Endometrial microvascular endothelial cells (primary cell): ENCODE measurements around the gene HIVEP3. TPM values are rescaled to one million over a fixed set of nuclear protein-coding genes. Genes with fewer than 3 reads are reported as not detected.

Experiments used
- in situ Hi-C: cut with HindIII; loops from 2 replicates; pipeline ENCODE4 v1.10.0; 2017; ENCODE audit warnings: low sequenced_read_pairs, low pct_unique_long_range_greater_than_20kb; ENCODE audit errors: inconsistent ontology term
- total RNA-seq: library from RNA; depleted of rRNA; stranded (reverse); fragments of >200 nt; gene quantifications from one replicate; pipeline ENCODE4 v1.2.3, GENCODE V29; 2015; ENCODE audit errors: inconsistent ontology term

The HIVEP3 gene
- total RNA-seq, 1 donor from 2014 or later = 4.4 TPM

DNA sequence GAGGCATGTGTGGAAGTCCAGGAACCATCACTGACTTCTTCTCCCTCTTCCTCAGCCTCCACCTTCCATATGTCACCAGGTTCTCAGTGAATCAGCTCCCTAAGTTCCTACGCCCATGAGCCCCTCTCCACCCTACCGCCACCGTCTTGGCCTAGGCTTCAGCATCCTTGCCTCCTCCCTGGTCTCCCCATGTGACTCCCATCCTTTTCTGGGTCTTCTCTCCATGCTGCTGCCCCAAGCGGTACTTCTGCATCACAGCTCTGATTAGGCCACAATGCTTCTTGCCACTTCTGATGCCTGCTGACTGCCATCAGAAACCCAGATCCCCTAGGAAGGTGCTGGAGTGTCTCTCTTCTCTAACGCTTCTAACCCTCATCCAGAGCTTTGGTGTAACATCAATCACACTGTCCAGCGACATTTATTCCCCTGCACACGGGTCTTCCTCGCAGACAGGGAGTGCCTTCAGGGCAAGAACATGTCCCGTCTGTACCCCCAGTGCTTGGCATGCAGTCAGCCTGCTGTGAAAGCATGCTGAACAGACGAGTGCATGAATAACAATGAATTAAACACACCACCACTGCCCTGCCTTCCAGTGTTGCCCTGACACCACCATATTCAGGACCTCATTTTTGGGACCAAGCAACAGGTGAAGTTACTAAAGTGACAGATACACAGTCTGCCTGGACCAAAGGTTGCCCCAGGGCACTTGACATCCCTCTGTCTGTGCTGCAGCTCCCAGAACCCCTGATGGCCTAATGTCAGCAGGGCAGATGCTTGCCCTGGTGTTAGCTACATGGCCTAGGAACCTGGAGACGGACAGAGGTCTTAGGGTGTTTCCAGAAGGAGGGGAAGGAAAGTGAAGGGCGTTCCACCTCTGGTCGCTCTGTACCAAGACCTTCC is 275.6 kb downstream of the HIVEP3 start:
- in situ Hi-C loops = no loop called here

DNA sequence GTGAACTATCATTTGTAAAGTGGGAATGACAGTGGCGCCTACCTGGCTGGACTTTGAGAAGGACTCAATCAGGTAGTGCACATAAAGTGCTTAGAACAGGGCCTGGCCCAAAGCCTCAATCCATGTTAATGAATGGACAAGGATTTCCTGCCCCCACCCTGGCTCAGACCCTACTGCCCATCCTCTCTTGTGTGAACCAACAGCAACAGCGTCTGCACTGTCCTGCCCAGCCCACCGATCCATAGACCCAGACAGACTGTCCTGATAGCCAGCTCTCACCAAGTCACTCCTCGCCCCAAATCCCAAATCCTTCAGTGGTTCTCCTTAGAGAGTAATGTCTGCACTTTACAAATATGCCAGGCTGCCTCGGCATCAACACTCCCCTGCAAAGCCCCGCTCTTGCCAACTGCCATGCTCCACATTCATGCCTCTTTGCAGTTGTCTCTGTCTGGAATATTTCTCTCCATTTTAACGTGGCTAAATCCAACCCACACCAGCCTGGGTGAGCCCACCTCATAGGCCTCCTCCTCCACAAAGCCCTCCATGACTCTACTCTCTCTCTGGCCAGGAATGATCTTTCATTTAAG is 276.7 kb downstream of the HIVEP3 start:
- in situ Hi-C loops = no loop called here

DNA sequence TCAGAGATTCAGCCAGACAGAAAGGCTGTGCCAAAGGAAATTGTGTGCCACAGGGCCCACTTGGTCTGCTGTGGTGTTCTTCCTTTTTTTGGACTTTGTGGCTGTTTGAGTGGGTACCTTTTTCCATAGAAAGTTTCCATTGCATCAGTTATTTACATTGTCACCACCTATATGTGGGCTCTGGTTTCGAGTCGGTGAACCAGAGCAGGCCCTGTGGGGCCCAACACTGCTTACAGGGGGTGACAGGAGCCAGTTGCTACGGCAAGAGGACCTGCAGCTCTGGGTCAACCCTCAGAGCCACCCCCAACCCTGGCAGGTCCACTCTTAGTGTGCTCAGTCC is 277.3 kb downstream of the HIVEP3 start:
- in situ Hi-C loops = no loop called here

DNA sequence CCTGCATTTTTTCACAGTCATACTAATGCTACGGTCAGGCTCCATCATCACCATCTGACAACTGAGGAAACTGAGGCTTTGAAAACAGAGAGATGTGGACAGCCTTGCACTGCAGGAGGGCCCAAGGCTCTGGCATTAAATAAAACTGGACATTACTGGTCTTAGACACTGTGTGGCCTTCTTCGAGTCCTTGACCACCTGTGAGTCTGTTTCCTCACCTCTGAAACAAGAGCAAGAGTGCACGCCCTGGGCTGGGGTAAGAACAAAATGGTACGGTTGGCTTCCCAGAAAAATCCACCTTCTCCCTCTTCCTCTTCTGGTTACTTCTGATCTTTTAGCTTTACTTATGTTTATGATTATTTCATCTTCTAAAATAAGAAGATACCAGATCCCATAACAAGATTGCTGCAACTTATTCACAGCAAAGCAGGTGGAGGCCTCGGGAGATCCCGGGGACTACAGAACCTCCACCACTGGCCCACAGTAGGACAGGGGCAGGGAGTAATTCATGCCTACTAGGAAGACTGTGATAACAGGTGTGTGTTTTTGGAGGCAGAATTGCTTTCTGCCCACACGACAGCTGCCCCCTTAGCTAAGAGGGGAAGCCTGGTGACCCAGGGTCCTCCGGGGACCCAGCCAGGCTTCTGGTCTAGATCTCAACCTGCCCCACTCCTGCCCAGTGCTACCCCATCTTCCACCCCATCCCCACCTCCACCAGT is 277.8 kb downstream of the HIVEP3 start:
- in situ Hi-C loops = no loop called here

DNA sequence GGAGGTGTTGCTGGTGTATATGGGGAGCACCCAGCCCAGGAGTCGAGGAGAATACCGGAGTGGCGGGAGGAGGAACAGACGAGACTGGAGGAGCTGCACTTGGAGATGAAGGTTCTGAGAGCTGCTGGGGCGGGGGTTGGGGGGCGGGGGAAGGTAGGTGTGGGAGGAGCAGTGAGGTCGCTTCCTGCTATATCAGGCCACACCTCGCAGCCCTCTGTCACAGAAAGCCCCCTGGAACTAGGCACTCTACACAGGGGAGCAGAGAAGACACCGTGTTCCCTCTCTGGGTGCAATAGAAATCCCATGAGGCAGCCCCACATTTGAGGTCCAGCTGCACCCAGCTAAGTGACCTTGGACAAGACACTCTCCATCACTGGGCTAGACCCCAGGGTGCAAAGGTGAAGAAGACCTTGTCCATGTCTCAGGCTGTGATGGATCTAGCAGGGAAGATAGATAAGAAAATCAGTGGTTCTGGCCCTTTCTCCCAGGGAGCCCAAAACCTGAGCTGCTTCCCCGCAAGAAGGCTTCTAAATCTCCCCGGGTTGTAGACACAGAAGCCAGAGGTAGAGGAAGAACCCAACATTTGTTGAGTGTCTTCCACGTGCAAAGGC is 278.5 kb downstream of the HIVEP3 start:
- in situ Hi-C loops = no loop called here

DNA sequence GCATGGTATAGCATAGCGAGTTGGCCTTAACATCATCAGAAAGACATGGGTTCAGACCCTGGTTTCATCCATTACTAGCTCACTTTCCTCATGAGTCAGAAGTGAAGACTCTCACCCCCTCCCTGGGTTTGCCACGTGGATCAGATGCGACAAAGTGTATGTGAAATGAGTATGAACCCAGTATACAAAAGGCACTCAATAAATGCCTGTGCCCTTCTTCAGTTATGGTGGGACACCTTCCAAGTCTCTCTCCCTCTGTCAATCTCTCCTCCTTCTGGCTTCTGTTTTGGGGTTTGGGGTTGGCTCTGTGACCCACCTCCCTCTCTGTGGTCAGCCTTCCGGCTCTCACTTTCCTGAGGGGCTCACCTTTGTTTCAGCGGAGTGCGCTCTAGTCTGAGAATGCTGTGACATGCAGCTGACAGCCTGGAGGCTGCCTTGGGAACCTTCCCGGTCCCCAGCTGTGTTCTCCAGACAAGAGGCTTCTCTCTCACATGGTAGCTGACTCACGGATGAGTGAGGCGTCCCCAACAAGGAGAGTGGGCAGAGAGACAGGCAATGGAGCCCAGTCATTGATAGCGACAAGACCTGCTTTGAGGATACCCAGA is 279.3 kb downstream of the HIVEP3 start:
- in situ Hi-C loops = no loop called here

DNA sequence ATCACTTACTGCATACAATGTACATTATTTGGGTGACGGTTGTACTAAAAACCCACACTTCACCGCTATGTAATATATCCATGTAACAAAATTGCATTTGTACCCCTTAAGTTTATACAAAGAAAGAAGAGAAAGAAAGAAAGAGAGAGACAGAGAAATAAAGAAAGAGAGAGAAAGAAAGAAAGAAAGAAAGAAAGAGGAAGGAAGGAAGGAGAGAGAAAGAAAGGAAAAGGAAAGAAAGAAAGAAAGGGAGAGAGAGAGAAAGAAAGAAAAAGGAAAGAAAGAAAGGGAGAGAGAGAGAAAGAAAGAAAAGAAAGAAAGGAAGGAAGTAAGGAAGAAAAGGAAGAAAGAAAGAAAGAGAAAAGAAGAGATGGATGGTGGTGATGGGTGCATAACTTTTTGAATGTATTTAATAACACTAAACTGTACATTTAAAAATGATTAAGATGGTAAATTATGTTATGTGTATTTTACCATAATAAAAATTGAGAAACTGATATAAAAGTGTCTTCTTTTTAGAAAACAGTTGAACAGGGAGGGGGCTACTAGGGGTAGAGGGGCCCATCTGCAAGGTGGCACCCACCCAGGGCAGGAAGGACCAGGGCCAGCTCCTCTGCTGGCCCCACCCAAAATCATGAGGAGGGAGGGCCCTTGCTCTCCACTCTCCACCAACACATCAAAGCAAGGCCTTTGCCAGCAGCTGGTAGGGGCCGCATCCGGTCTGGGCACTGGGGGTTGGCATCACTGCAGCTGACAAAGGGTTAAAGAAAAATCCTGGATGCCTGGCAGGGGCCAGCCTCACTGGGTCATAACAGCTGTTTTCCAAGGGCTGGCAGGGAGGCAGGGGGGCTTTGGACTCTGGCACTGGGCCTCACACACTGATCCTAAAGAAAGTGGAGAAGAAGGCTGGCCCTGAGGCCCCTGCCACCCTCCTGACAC is 280.4 kb downstream of the HIVEP3 start:
- in situ Hi-C loops = no loop called here

DNA sequence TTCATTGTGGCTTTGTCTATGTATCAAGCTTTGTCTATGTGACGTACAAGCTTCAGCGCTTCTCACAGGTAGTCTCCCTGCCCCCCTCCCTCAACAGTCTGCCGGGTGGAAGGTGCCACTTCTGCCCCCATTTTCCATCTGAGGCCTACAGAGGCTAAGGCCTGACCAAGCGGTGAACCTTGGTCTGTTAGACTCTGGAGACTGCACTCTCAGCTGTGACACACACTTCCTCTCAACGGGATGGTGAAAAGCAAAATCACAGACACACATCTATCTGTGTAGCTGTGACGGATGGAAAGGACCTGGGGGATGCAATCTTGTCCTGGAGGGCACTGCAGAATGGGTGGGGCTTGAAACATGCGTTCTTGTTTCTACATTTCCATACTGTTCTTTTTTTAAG is 281.4 kb downstream of the HIVEP3 start:
- in situ Hi-C loops = no loop called here

DNA sequence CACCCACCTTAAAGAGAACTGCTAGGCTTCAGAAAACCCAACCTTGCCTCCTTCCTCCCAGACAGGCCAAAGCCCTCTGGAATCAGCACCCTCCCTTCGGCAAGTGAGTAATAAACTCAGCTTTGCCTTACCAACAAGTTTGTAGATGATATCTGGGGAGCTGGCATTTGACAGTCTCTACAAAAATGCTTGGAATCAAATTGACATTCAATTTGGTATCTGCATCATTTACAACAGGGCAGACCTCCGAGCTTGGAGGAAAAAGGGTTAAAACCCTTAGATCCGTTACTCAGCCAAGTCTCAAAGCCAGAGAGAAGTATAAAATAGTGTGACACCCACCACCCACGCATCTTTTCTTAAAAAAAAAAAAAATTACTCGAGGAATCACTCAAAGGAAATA is 285.0 kb downstream of the HIVEP3 start:
- in situ Hi-C loops = no loop called here

DNA sequence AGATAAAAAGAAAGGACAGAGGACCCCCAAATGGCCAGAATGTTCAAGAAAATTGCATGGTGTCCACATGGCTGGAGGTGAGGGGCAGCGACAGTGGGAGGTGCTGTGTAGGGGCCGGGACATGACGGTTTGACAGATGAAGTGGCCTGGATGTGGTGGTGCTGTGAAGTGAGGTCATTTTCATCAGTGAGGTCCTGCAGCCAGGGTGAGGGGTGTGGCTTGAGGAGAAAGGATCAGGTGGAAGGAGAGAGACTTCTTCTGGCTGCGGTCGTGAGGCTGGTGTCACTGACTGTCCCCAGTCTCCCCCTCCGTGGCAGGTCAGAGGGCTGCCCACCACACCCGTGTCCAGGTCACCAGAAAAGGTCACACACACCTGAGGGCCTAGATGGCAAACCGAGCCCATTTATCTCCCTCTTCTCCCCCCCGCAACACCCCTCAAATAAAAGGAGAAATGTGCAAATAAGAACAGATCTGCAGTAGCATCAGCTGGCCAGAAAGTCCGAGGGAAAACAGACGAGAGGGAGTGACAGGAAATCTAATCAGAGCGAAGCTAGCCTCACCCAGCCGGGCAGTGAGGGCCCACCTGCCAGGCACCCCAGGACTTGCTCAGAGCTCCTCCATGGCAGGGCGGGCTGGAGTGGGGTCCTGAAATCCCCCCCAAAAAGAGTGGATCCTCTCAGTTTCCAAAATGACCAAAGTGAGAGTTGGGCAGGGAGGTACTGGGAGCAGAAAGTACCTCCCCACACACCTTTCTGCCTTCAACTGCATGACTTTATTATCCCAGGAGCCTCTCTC is 285.7 kb downstream of the HIVEP3 start:
- in situ Hi-C loops = no loop called here

DNA sequence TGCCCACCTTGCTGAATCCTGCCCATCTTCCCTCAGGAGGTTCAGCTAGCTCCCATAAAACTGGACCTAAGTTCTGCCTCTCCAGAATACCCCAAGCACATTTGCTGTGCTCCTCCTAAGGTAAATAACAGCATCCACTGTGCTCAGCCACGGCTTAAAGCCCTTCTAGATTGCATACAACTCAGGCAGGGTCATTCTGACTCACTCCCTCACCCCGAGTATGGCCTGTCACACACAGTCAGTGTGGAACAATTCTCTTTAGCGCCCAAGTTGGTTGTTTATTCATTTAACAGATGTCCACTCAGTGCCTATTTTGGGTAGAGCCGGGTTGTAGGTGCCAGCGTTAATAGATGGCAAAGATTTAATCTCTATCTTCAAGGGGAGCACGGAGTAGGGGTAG is 286.8 kb downstream of the HIVEP3 start:
- in situ Hi-C loops = no loop called here

DNA sequence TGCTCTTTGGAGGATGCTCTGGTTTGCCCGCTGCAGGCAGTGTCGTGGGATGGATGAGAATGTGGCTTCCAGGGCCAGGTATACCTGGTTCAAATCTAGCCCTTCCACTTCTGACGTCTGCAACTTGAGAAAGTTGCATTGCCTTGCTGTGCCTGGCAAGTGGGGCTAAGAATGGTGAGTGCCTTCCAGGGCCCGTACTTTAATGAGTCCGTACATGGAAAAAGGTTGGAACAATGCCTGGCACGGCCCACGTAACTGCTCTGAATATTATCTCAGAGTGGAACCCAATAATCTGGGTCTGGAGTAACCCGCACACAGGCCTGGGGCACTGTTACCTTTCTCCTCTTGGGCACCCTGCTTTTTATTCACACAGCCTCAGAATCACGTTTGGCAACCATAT is 287.6 kb downstream of the HIVEP3 start:
- in situ Hi-C loops = no loop called here

DNA sequence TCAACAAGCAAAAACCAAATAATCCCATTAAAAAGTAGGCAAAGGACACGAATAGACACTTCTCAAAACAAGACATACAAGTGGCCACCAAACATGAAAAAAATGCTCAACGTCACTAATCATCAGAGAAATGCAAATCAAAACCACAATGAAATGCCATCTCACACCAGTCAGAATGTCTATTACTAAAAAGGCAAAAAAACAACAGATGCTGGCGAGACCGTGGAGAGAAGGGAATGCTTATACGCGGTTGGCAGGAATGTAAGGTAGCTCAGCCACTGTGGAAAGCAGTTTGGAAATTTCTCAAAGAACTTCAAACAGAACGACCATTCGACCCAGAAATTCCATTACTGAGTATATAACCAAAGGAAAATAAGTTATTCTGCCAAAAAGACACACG is 289.2 kb downstream of the HIVEP3 start:
- in situ Hi-C loops = no loop called here

DNA sequence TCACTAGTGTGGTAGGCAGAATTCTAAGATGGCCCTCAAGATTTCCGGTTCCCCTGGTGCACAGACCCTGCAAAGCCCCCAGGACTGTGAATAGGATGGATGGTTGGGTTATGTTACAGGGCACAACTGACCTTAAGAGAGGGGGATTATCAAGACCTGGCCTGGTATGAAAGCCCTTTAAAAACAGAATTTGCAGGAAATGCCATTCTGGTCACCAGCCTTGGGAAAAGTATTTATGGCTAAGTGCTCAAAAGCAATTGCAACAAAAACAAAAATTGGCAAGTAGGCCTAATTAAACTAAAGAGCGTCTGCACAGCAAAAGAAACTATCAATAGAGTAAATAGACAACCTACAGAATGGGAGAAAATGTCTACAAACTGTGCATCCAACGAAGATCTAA is 289.6 kb downstream of the HIVEP3 start:
- in situ Hi-C loops = no loop called here

DNA sequence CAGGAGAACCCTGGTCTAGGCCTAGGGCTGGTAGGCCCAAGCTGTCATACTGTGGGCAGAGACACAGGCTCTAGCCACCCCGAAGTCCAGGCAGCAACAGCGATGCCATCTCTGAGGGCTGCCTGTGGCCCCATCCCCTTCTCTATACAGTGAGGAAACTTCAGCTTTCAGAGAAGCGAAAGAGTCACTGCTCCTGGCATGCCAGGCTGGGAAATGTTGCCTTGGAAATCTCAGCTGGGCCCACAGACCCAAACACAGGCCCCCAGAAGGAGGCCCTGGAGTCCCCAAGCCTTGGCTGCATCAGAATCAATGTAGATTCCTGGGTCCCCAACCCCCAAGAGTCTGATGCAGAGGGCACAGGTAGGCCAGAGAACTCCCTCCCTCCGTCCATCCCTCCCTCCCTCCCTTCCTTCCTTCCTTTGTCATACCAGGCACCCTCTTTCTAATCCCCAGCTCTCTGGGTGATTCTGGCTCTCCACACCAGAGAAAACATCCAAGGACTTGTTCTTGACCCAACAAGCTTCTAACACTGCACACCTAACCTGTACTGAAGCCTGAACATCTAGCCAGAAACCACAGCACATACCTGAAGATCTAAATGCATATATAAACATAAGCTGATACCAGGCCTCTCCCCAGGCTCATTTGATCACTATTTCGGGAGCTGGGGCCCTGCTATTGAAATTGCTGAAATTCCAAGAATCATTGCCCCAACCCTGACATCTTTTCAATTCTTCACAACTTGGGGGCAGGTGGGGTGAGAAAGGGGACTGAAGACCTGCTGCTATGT is 291.0 kb downstream of the HIVEP3 start:
- in situ Hi-C loops = no loop called here

DNA sequence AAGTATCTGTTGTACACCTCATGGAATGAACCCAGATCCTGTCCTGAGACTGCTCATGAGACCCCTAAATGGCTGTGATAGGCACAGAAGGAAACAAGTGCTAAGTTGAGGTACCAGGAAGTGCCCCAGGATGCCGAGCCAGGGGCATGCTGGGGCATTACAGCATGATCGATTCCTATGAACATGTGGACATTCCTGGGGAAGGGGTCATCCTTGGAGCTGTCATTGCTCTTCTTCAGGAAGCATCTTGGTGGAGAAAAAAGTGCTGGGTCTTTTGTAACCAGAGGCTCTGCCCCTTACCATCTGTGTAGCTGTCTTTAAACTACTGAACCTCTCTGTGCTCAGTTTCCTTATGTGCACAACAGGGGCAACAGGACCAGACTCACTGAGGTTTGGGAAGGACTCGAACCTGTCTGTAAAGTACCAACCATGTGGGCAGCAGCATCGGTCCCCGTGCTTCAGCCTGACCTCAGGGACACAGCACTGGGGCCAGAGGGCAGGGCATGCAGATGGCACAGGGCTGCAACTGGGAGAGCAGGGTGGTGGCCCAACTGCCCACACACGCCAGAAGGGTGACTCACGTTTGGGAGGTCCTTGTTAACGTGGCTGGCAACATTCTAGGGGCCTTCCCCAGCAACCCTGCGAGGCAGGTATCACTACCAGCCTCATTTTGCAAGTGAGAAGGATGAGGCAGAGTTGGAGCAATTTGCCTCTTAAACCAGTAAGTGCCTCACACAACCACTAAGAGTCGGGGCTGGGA is 291.9 kb downstream of the HIVEP3 start:
- in situ Hi-C loops = no loop called here
